K562 (cell line): ENCODE data around the gene WDFY2. TPM values are rescaled to one million over a fixed set of nuclear protein-coding genes. Genes with fewer than 3 reads are reported as not detected.

Experiments used
- ATAC-seq: fragments of 200-7000 bp; cut with Tn5 transposase; 3 replicates; pipeline ENCODE4 v1.9.1; 2020; ENCODE audit warnings: moderate library complexity
- BruUV-seq: library from RNA; stranded (reverse); fragments of 400-500 nt; replicated peaks from 2 replicates; lab custom pipeline; 2021; lab: Mats Ljungman, UMichigan
- CTCF ChIA-PET: fragments of 300-600 bp; formaldehyde crosslinking; extraction: SDS; loops from one replicate; lab custom pipeline; 2021; ENCODE audit warnings: low intra/inter-chr PET ratio; lab: Yijun Ruan, JAX
- POLR2A ChIA-PET: fragments of 300-600, 350-650 bp; sonication (Branson Sonifier 250); formaldehyde crosslinking; extraction: SDS; loops from one replicate; lab custom pipeline; 2021; ENCODE audit warnings: antibody characterized with exemption, inconsistent platforms; lab: Yijun Ruan, JAX
- DNase-seq, 4 experiments: peaks; one replicate each; pipeline versions ENCODE4 v3.0.0 to v3.0.0-alpha.2; 2011 to 2018; ENCODE audit warnings: low spot score in 3 of 4, mixed read lengths in 3 of 4; ENCODE audit errors: extremely low read depth in 1 of 4
- FAIRE-seq: peaks from 2 replicates; lab custom pipeline; 2011; peaks lifted over from hg19 to GRCh38; lab: Jason Lieb, UNC
- H2AFZ ChIP-seq: 2 replicates; pipeline ENCODE4 v1.6.0; 2011; ENCODE audit warnings: low read depth, low read length, control low read depth, inconsistent platforms
- H3K27ac ChIP-seq: fragments of 200-600 bp; 3 replicates; pipeline ENCODE4 v1.8.0; 2011; ENCODE audit warnings: low read depth, mild to moderate bottlenecking, control low read depth, inconsistent platforms, low read length, moderate library complexity, mixed read lengths; ENCODE audit errors: extremely low read depth
- H3K27me3 ChIP-seq, 2 experiments: fragments of 300-600 bp in 1 of 2; 2 replicates in 1 of 2; 3 replicates in 1 of 2; pipeline versions ENCODE4 v1.6.0 to v1.8.0; 2011; ENCODE audit warnings: inconsistent platforms in 2 of 2, low read length in 2 of 2, mild to moderate bottlenecking in 1 of 2, mixed read lengths in 1 of 2, moderate library complexity in 1 of 2; ENCODE audit not compliant: control insufficient read depth in 2 of 2, insufficient read depth in 2 of 2
- H3K36me3 ChIP-seq: fragments of 300-600 bp; 3 replicates; pipeline ENCODE4 v1.8.0; 2011; ENCODE audit warnings: mild to moderate bottlenecking, low read length, inconsistent platforms; ENCODE audit not compliant: control insufficient read depth, insufficient read depth
- H3K4me1 ChIP-seq, 2 experiments: fragments of 200-600 bp in 1 of 2; replicated peaks in 1 of 2; 2 replicates in 1 of 2; 3 replicates in 1 of 2; pipeline versions ENCODE4 v1.5.1 to v1.8.0; 2011; ENCODE audit warnings: inconsistent platforms in 2 of 2, low read length in 2 of 2, mild to moderate bottlenecking in 1 of 2, mixed read lengths in 1 of 2, moderate library complexity in 1 of 2; ENCODE audit not compliant: control insufficient read depth in 2 of 2, insufficient read depth in 2 of 2
- H3K4me2 ChIP-seq: 2 replicates; pipeline ENCODE4 v1.6.1; 2011; ENCODE audit warnings: low read length, control low read depth, inconsistent platforms, mixed read lengths; ENCODE audit not compliant: insufficient read depth
- H3K4me3 ChIP-seq: fragments of 200-600 bp; sonication (generic), shearing (Covaris generic); 2 replicates; pipeline ENCODE4 v1.5.1; 2016; ENCODE audit warnings: control low read depth, inconsistent platforms
- H3K79me2 ChIP-seq: fragments of 200-600 bp; 3 replicates; pipeline ENCODE4 v1.8.0; 2011; ENCODE audit warnings: low read length, inconsistent platforms; ENCODE audit not compliant: control insufficient read depth, insufficient read depth
- H3K9ac ChIP-seq, 2 experiments: 2 replicates each; pipeline versions ENCODE4 v1.6.0 to v1.6.1; 2011; ENCODE audit warnings: low read depth in 2 of 2, low read length in 2 of 2, control low read depth in 1 of 2, inconsistent platforms in 1 of 2, mild to moderate bottlenecking in 1 of 2, mixed read lengths in 1 of 2; ENCODE audit not compliant: insufficient read depth in 1 of 2
- H3K9me1 ChIP-seq: one replicate; pipeline ENCODE4 v1.6.0; 2011; ENCODE audit warnings: inconsistent platforms, mild to moderate bottlenecking, low read length, moderate library complexity; ENCODE audit not compliant: control insufficient read depth, insufficient read depth
- H3K9me3 ChIP-seq: replicated peaks from 2 replicates; pipeline ENCODE4 v1.5.1; 2011; ENCODE audit warnings: low read depth, low read length, inconsistent platforms; ENCODE audit not compliant: control insufficient read depth, insufficient read depth
- H4K20me1 ChIP-seq: replicated peaks from 2 replicates; pipeline ENCODE4 v1.6.1; 2011; ENCODE audit warnings: low read length, inconsistent platforms, mixed read lengths; ENCODE audit not compliant: control insufficient read depth, insufficient read depth
- CBX5 ChIP-seq: IDR thresholded peaks from 2 replicates; pipeline ENCODE4 v1.6.1; 2014; ENCODE audit warnings: low read depth, borderline replicate concordance
- COPS2 ChIP-seq: fragments of 450-650 bp; conservative IDR thresholded peaks from 2 replicates; pipeline ENCODE4 v1.6.1; 2016; ENCODE audit warnings: mild to moderate bottlenecking, moderate library complexity
- FOS ChIP-seq: IDR thresholded peaks from 3 replicates; pipeline ENCODE4 v1.6.1; 2011; ENCODE audit not compliant: insufficient read length; ENCODE audit errors: extremely low read depth
- FOXA1 ChIP-seq: fragments of 450-650 bp; IDR thresholded peaks from 2 replicates; pipeline ENCODE4 v1.6.1; 2016; ENCODE audit warnings: mild to moderate bottlenecking, borderline replicate concordance
- FOXJ3 ChIP-seq: sonication (generic); formaldehyde crosslinking; IDR thresholded peaks from 2 replicates; pipeline ENCODE4 v1.4.0; 2020; ENCODE audit warnings: mild to moderate bottlenecking, missing genetic modification reagents
- GTF2A2 ChIP-seq: IDR thresholded peaks from 2 replicates; pipeline ENCODE4 v1.6.1; 2016; ENCODE audit warnings: mild to moderate bottlenecking, missing genetic modification characterization, missing compliant biosample characterization
- HDAC6 ChIP-seq: IDR thresholded peaks from 2 replicates; pipeline ENCODE4 v1.6.1; 2012; ENCODE audit warnings: low read depth, mild to moderate bottlenecking, control low read depth, inconsistent platforms, low read length, moderate library complexity
- HIVEP1 ChIP-seq: fragments of 250-450 bp; sonication (Bioruptor Pico); IDR thresholded peaks from 2 replicates; pipeline ENCODE4 v1.4.0; 2020; ENCODE audit warnings: mild to moderate bottlenecking
- NCOA1 ChIP-seq: fragments of 450-650 bp; IDR thresholded peaks from 2 replicates; pipeline ENCODE4 v1.6.1; 2016; ENCODE audit warnings: low read depth
- PTBP1 ChIP-seq: fragments of 200-400 bp; formaldehyde crosslinking; IDR thresholded peaks from 2 replicates; pipeline ENCODE4 v1.6.1; 2017; ENCODE audit warnings: low read depth, low read length
- RCOR1 ChIP-seq, 2 experiments: IDR thresholded peaks; 2 replicates each; pipeline ENCODE4 v1.6.1; 2012; ENCODE audit warnings: low read depth in 2 of 2, low read length in 2 of 2, borderline replicate concordance in 1 of 2, improper control_type of control experiment in 1 of 2
- ZNF121 ChIP-seq: sonication (generic); formaldehyde crosslinking; conservative IDR thresholded peaks from 2 replicates; pipeline ENCODE4 v1.8.0; 2022; ENCODE audit warnings: missing genetic modification reagents
- ZNF699 ChIP-seq: fragments of 250-450 bp; sonication (Bioruptor Pico); IDR thresholded peaks from 2 replicates; pipeline ENCODE4 v1.8.0; 2021; ENCODE audit warnings: mild to moderate bottlenecking, moderate library complexity; ENCODE audit not compliant: insufficient replicate concordance
- WGBS: fragments of 100-300 bp; shearing (Covaris generic); methylation state at CpG from one replicate; pipeline ENCODE4 v1.1.6; 2016; ENCODE audit warnings: low coverage, mixed read lengths; ENCODE audit not compliant: insufficient coverage; ENCODE audit errors: missing lambda C conversion rate; 5-methylcytosine and 5-hydroxymethylcytosine counted together
- in situ Hi-C: fragments of 300-500 bp; cut with MboI; formaldehyde crosslinking; loops from 4 replicates; pipeline ENCODE4 v1.15.0; 2018; ENCODE audit warnings: inconsistent platforms, mixed read lengths
- intact Hi-C: fragments of 100-400 bp; cut with micrococcal nuclease; formaldehyde crosslinking; loops from 2 replicates; pipeline ENCODE4 v1.14.2; 2022
- polyA plus RNA-seq, 8 experiments: library from polyadenylated mRNA; depleted of rRNA in 4 of 8; stranded (reverse) in 5 of 8; unstranded in 3 of 8; fragments of >200 nt; fragmentation: Nextera tagmentation in 2 of 8; fragmentation: Illumina TruSeq in 1 of 8; extraction: Ambion mirVana in 2 of 8; extraction: Trizol in 1 of 8; gene quantifications; 2 replicates each; pipeline versions ENCODE4 v1.2.1 to v1.2.3, GENCODE V29; 2011 to 2014; ENCODE audit warnings: inconsistent platforms in 1 of 8, missing spikeins in 1 of 8
- total RNA-seq, 7 experiments: library from RNA; depleted of rRNA in 6 of 7; stranded (reverse); fragments of >200 nt in 6 of 7; fragmentation: Illumina TruSeq in 2 of 7; extraction: Trizol in 2 of 7; gene quantifications; 2 replicates each; pipeline versions ENCODE4 v1.2.1 to v1.2.3, GENCODE V29; 2011 to 2021; ENCODE audit warnings: low replicate concordance in 1 of 7
- TF ChIP-seq, protein P1 (sequence below), 2 experiments: IDR thresholded peaks in 1 of 2; conservative IDR thresholded peaks in 1 of 2; 2 replicates each; pipeline ENCODE4 v1.6.1; 2016; ENCODE audit warnings: low read depth in 2 of 2, mild to moderate bottlenecking in 1 of 2, missing compliant biosample characterization in 1 of 2, missing genetic modification characterization in 1 of 2, moderate library complexity in 1 of 2
- TF ChIP-seq, protein P2 (sequence below): fragments of 450-650 bp; IDR thresholded peaks from 2 replicates; pipeline ENCODE4 v1.6.1; 2016; ENCODE audit warnings: low read depth, mild to moderate bottlenecking, moderate library complexity
- TF ChIP-seq, protein P3 (sequence below): sonication (generic); formaldehyde crosslinking; IDR thresholded peaks from 2 replicates; pipeline ENCODE4 v1.8.0; 2022; ENCODE audit warnings: mild to moderate bottlenecking, low read depth, missing genetic modification reagents
- TF ChIP-seq, protein P4 (sequence below): fragments of 250-450 bp; sonication (Bioruptor Pico); IDR thresholded peaks from 2 replicates; pipeline ENCODE4 v1.8.0; 2022; ENCODE audit warnings: moderate library complexity, mild to moderate bottlenecking, inconsistent platforms

Gene WDFY2
- total and polyA plus RNA-seq, 9 of the 15 experiments (the other 6 are each of a cell fraction or from before 2014, with no cell fraction given) = 0.66 to 6.4 (median 4.4) TPM

DNA sequence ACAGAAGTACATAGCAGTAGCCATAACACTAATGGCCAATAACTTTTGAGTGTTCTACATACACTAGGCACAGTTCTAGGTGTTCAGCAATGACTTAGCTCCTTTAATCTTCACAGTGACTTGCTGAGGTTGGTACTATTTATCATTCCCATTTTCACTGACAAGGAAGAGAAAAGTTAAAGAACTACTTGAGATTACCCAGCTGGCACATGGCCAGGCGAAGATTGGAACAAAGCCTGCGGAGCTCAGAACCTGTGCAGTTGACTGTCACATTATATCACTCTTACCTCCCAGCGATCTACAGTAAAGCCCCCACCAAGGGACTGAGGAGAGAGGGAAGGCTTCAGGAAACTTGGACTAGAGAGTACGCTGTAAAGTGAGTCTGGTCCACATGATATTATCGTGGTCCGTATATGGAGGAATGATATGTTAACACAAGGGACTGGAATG is 42.4 kb upstream of the WDFY2 start:
- ChIA-PET POLR2A (interaction anchor here (1.0 kb wide), 1 partner anchor 89 kb away, joined by 4 read pairs; the partner anchor contains the start of gene INTS6), CTCF (no interaction called here)
- DNase-seq (peak in 1 of 4 experiments; percentile 48), ATAC-seq (peak; percentile 71), FAIRE-seq (peak; percentile 74)
- 1% methylated on average over 6 of the region's 6 CpGs for WGBS
- Histone ChIP-seq H3K27me3 (no peaks in the 10 kb centered on the region), H3K4me3 (no peak overlapping the region), H3K9ac (no peak overlapping the region), H3K9me3 (no peaks in the 10 kb centered on the region), H3K36me3 (no peaks in the 10 kb centered on the region), H3K27ac (no peak overlapping the region), H2AFZ (no peak overlapping the region), H3K4me1 (peaks cover 0 to 8% of the 10 kb centered on the region in 2 experiments; a peak in 3 of 5 replicates), H3K79me2 (no peaks in the 10 kb centered on the region), H3K4me2 (peak overlapping the region; percentile 38; the same call in 1 of the 2 replicates), H4K20me1 (no peaks in the 10 kb centered on the region), H3K9me1 (no peaks in the 10 kb centered on the region)
- intact Hi-C loops = loop anchor here (5.0 kb wide), 1 partner anchor 40 kb away; the partner anchor contains the start of gene WDFY2
- no TSS peak for BruUV-seq
- in situ Hi-C loops = no loop called here
- TF ChIP-seq FOXJ3 (CRISPR knock-in tag) (no peak), ZNF121 (no peak), HIVEP1 (CRISPR knock-in tag) (no peak), FOXA1 (no peak), HDAC6 (no peak), FOS (no peak), RCOR1 (IDR thresholded peaks at IDR 0.05; ENCODE audit: borderline replicate concordance in 1 of 2, low read depth in 2 of 2, low read length in 2 of 2) (peak in 1 of 2 experiments; percentile 61; a peak in 2 of 4 replicates), GTF2A2 (no peak), COPS2 (no peak), CBX5 (no peak), NCOA1 (no peak), PTBP1 (no peak), ZNF699 (CRISPR knock-in tag) (no peak)
- TF ChIP-seq, protein P1, sequence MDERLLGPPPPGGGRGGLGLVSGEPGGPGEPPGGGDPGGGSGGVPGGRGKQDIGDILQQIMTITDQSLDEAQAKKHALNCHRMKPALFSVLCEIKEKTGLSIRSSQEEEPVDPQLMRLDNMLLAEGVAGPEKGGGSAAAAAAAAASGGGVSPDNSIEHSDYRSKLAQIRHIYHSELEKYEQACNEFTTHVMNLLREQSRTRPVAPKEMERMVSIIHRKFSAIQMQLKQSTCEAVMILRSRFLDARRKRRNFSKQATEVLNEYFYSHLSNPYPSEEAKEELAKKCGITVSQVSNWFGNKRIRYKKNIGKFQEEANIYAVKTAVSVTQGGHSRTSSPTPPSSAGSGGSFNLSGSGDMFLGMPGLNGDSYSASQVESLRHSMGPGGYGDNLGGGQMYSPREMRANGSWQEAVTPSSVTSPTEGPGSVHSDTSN (CRISPR knock-in tag; IDR thresholded peaks at IDR 0.05; ENCODE audit: low read depth) = no peak
- TF ChIP-seq, protein P1 (tag; conservative IDR thresholded peaks at IDR 0.05; ENCODE audit: low read depth) = peak; percentile 75
- TF ChIP-seq, protein P2, sequence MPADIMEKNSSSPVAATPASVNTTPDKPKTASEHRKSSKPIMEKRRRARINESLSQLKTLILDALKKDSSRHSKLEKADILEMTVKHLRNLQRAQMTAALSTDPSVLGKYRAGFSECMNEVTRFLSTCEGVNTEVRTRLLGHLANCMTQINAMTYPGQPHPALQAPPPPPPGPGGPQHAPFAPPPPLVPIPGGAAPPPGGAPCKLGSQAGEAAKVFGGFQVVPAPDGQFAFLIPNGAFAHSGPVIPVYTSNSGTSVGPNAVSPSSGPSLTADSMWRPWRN = no peak
- TF ChIP-seq, protein P3, sequence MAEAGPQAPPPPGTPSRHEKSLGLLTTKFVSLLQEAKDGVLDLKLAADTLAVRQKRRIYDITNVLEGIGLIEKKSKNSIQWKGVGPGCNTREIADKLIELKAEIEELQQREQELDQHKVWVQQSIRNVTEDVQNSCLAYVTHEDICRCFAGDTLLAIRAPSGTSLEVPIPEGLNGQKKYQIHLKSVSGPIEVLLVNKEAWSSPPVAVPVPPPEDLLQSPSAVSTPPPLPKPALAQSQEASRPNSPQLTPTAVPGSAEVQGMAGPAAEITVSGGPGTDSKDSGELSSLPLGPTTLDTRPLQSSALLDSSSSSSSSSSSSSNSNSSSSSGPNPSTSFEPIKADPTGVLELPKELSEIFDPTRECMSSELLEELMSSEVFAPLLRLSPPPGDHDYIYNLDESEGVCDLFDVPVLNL = no peak
- TF ChIP-seq, protein P4, sequence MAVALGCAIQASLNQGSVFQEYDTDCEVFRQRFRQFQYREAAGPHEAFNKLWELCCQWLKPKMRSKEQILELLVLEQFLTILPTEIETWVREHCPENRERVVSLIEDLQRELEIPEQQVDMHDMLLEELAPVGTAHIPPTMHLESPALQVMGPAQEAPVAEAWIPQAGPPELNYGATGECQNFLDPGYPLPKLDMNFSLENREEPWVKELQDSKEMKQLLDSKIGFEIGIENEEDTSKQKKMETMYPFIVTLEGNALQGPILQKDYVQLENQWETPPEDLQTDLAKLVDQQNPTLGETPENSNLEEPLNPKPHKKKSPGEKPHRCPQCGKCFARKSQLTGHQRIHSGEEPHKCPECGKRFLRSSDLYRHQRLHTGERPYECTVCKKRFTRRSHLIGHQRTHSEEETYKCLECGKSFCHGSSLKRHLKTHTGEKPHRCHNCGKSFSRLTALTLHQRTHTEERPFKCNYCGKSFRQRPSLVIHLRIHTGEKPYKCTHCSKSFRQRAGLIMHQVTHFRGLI (CRISPR knock-in tag) = no peak
